ENCODE data around the gene CATSPERB.

- TF ChIP-seq POLR2A (IDR thresholded peaks at IDR 0.05), result no peak
- no peak for TF ChIP-seq CTCF (IDR thresholded peaks at IDR 0.05)
Measured at GRCh38 chr14:91575469-91576208, 156.2 kb downstream of the CATSPERB start.

All from Peyer's patch (tissue), 4 donors.